ENCODE data around the gene DHX32.

DNA sequence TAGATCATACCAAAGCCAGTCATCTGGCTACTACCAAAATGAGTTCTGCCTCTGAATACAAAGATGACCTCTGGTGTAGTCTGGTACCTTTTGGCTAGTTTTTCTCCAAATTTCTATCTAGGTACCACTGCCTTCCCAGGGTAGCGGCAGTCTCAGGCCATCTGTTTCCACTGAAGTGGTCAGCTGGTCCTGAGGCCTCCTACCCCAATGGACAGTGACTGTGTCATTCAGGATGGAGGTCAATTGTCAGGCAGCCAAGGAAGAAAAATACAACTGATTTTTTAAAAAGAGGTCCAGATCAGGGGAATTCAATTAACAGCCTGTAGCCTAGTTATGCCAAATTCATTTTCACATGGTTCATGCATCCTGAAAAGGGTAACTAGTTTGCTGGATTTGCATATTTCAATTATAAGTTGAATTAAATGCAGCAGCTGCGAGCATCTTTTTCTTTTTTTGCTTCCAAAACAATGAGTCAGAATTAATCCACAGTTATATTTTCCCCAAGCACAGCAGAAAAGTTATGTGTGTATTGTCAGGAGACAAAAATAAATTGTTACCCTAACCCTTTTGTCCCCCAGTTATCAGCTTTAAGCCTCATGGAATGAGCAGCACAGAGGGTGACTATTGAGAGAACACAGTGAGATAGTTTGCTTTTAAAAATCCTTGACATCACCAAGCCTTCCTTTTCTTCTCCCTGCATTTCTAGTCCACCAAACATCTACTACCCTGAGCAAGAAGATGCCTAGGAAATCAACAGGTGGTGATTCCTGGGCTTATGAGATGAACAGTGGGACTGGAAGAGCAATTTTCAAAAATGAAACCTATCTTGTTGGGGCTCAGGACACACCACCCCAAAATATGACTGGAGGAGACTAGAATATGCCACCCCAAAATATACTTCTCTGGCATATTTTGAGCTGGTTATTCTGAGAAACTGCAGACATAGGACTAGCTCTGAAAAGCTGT lies 30.0 kb downstream of the DHX32 start:
- TF ChIP-seq, protein P1, sequence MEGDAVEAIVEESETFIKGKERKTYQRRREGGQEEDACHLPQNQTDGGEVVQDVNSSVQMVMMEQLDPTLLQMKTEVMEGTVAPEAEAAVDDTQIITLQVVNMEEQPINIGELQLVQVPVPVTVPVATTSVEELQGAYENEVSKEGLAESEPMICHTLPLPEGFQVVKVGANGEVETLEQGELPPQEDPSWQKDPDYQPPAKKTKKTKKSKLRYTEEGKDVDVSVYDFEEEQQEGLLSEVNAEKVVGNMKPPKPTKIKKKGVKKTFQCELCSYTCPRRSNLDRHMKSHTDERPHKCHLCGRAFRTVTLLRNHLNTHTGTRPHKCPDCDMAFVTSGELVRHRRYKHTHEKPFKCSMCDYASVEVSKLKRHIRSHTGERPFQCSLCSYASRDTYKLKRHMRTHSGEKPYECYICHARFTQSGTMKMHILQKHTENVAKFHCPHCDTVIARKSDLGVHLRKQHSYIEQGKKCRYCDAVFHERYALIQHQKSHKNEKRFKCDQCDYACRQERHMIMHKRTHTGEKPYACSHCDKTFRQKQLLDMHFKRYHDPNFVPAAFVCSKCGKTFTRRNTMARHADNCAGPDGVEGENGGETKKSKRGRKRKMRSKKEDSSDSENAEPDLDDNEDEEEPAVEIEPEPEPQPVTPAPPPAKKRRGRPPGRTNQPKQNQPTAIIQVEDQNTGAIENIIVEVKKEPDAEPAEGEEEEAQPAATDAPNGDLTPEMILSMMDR (IDR thresholded peaks at IDR 0.05): no peak
- no peak for TF ChIP-seq POLR2A (IDR thresholded peaks at IDR 0.05)

All from uterus (tissue), 2 donors.